Measurements from ENCODE around the gene RAB35.

RAB35 gene

DNA sequence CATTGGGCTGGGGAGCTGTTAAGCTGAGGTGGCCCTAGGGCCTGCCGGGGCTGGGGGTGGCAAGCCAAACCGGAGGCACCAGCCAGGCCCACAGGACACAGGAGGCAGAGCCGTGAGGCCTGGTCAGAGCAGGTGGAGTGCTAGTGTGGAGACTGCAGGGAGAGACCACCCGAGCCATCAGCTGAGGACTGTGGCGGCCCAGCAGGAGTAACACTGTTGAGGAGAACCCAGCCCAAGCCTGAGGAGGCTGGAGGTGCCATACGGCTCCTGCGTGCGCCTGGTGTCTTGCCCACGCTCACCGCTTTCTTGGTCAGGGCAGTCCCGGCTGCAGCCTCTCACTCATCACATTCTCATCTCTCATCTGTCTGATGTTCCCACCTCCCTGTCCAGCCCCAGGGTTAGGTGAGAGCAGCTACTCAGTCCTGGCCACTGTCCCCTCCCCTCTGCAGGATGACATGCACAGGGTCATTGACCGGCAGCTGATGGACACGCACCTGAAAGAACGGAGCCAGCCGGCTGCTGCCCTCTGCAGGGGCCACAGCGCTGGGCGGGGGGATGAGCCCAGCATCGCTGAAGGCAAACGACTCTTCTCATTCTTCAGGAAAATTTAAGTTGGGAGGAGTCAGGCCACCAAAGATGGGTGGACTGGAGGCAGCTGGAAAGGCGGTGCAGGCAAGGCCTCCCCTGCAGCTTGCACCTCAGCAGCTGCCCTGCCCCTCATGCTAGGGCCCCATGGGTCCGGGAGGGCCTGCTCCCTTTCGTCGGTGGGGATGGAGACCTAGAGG lies 23.8 kb downstream of the RAB35 start:
- TF ChIP-seq GATA1 (IDR thresholded peaks at IDR 0.05; ENCODE audit: low read depth, low read length) (no peak), POLR2A (IDR thresholded peaks at IDR 0.05; ENCODE audit: low read length) (no peak)
- DNase-seq, result no peak

DNA sequence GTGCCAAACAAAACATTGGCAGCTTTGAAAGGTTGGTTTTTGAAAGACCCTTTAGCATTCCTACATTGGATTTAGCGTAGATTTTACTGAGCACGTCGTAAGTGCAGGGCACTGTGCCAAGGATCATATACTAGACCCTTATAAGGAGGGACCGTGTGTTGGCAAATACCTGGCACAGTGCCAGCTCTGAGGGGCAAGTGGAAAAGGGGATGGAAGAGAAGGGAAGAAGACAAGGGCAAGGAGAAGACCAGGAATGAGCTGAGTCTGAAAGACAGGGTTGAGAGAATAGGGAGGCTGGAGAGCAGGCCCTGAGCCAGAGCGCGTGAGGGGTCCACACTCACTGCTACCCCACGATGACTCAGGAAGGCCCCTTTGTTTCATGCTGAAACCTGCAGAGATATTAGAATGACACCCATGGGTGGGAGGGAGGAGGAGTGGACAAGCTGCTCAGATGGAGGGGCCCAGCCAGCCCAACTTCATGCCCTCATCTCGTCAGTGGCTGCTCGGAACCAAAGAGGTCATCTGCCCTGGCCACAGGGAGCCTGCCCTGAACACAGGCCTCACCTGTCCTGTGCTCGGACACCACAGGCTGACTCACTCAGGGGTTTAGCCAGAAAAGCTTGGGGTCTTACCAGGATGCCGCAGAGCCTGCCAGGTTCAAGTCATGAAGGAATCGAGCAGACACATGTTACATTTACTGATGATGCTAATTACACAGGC lies 25.0 kb downstream of the RAB35 start:
- DNase-seq, result no peak

DNA sequence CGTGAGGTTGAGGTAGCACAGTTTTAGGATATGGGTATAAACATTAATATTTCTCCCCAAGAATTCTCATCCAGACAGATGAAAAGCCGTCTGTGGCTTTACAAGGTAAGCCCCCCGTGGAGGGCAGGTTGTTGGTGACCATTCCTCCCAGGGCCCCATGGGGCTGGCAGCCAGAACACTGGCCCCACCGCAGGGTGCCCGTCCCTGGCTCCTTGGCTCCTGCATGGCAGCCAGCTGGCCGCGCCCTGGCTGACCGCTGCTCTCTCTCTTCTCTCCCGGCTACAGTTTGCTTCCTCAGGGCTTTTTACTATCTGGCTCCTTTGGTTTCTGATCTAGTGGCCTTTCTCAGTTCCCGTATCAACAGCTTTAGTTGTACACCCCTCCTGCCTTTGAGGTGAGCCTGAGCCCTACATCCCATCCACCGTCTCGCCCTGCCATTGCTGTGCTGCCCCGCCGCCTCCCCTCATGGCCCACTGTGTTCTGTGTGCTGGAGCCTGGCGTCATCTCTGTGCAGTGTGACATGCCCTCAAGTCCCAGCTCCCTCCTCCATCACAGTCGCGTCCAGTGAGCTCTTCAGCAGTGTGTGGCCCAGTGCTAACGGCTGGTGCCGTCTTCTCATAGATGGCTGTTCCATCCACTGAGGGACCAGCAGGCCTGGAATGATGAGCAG lies 25.8 kb downstream of the RAB35 start:
- no peak for TF ChIP-seq POLR2A (IDR thresholded peaks at IDR 0.05; ENCODE audit: low read length)
- no peak for TF ChIP-seq GATA1 (IDR thresholded peaks at IDR 0.05; ENCODE audit: low read depth, low read length)
- no peak for DNase-seq

More for the DNA sequence above, 25.0 kb downstream of the RAB35 start:
- TF ChIP-seq POLR2A (IDR thresholded peaks at IDR 0.05; ENCODE audit: low read length) (no peak), GATA1 (IDR thresholded peaks at IDR 0.05; ENCODE audit: low read depth, low read length) (no peak)

DNA sequence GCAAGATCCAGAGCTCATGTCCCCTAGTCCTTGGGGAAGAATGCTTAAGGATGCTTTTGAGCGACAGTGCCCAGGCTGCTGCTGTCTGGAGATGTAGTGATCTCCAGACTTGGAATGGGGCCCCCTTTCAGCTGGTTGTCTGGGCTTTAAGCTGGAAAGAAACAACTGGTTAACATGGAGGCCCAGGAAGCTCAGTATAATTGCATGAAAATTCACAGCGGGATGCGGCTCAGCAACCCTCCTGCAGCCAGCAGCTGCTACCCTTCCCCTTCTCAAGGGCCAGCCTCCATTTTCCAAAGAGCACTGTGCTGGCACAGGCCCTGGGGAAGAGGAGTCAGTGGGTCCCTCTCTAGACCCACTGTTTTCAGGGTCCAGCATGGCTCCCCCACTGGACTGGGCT lies 26.3 kb downstream of the RAB35 start:
- no peak for DNase-seq
- TF ChIP-seq POLR2A (IDR thresholded peaks at IDR 0.05; ENCODE audit: low read length) (no peak), GATA1 (IDR thresholded peaks at IDR 0.05; ENCODE audit: low read depth, low read length) (no peak)

DNA sequence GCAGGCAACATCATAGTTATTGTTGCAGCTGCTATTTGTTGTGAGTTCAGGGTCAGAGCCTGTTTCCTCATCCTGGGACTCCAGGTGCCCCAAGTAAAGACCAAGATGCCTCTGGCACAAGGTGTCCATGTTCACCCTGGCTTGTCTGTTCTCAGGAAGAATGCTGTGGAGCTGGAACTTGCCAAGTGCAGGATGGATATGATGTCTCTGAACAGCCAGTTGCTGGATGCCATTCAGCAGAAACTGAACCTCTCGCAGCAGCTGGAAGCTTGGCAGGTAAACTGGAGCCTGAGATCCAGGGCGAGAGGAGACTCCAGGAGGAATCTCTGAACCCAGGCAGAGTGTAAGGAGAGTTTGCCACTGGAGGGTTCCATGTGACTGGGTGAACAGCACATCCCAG lies 26.8 kb downstream of the RAB35 start:
- no peak for TF ChIP-seq GATA1 (IDR thresholded peaks at IDR 0.05; ENCODE audit: low read depth, low read length)
- no peak for DNase-seq

DNA sequence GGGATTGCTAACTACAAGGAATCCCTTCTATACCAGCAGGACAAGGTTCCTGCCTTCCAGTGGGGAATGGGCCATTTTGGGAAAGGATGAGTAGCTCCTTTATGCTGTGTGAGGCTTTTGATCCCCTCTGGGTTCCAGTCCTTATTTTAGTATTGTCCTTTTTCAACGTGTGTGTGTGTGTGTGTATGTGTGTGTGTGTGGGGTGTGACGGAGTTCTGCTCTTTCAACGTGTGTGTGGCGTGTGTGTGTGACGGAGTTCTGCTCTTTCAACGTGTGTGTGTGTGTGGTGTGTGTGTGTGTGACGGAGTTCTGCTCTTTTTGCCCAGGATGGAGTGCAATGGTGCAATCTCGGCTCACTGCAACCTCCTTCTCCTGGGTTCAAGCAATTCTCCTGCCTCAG lies 27.4 kb downstream of the RAB35 start:
- no peak for DNase-seq
- TF ChIP-seq GATA1 (IDR thresholded peaks at IDR 0.05; ENCODE audit: low read depth, low read length) (no peak), POLR2A (IDR thresholded peaks at IDR 0.05; ENCODE audit: low read length) (no peak)

DNA sequence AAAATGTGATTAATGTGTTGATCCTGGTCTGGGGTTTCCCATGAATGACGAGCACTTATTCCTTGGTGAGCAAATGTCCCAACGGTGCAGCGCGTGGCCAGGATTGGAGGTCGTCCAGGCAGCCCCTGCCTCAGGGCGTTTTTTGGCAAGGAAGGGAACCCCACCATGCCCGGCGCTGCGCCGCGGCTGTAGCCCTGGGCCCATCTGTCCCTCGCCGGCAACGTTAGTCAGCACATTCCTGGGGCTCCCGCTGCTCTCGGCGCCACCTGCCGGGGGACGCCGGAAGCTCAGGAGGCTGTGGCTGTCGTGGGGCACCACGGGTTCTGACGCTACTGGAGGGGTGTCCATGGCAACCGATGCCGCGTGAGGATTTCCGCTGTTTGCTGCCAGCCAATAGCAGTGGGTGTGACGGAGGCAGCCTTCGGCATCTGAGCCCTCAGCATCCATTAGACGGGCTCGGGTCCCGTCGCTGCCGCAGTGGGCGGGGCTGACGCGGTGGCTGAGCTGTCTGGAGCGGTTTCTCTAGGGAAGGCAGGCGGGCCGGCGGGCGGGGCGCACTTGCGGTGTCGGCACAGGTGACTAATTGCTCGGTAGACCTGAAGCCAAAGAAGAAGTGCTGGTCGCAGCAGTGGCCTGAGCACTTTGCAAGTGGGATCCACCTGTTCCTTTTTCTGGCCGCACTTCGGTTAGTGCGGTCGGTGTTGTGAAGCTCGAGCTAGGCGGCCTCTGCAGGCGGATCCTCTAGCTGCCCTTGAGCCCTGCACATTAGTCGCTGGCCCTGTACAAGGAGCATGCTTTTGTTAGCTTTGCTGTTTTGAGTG lies 29.5 kb downstream of the RAB35 start:
- DNase-seq, result peak; percentile 96 to 98
- TF ChIP-seq GATA1 (IDR thresholded peaks at IDR 0.05; ENCODE audit: low read depth, low read length) (no peak), POLR2A (IDR thresholded peaks at IDR 0.05; ENCODE audit: low read length) (no peak)

DNA sequence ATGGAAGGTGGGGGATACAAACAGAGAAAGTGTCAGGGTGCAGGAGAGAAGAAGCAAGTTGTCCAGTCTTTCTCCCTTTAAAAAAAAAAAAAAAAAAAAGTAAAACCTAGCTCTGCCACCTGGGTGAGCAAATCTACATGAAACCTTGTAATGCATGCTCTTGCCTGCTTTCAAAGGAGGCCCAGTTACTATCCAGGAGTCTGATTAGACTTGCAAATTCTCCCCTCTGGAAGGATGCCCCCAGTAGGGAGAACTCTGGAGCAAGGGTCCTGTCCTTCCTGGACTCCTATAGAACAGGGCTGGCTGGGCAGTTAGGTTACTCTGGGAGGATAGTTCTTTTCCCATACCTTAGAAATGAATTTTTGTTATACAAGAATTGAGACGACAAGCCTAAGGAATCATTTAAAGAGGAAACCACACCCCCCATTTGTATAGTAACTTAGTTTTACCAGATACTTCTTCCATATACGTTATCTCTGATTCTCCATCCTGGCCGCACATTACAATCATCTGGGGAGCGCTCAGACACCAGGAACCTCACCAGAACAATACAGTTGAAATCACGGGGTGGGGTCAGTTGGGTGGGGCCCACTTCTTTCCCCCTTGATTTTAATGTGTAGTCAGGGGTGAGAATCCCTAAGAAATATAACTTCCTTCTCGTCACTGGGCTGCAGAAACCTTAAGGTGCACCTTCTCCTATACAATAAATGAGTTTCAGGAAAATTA lies 30.5 kb downstream of the RAB35 start:
- TF ChIP-seq GATA1 (IDR thresholded peaks at IDR 0.05; ENCODE audit: low read depth, low read length), result no peak
- TF ChIP-seq POLR2A (IDR thresholded peaks at IDR 0.05; ENCODE audit: low read length), result no peak
- DNase-seq, result no peak

DNA sequence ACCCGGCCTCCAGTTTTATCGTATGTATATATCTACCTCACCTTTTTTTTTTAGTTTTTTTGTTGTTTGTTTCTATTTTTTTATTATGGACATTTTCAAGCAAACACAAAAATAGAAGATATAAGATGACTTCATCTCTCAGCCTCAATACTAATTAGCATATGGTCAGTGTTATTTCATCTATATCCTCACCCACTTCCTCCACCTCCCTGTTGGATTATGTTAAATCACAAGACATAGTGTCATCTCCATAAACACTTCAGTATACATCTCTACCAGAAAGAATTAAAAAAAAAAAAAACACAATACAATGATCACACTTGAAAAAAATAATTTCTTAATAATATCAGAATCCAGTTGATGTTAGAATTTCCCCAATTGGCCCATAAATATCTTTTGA lies 34.9 kb downstream of the RAB35 start:
- DNase-seq, result no peak
- TF ChIP-seq GATA1 (IDR thresholded peaks at IDR 0.05; ENCODE audit: low read depth, low read length), result no peak

DNA sequence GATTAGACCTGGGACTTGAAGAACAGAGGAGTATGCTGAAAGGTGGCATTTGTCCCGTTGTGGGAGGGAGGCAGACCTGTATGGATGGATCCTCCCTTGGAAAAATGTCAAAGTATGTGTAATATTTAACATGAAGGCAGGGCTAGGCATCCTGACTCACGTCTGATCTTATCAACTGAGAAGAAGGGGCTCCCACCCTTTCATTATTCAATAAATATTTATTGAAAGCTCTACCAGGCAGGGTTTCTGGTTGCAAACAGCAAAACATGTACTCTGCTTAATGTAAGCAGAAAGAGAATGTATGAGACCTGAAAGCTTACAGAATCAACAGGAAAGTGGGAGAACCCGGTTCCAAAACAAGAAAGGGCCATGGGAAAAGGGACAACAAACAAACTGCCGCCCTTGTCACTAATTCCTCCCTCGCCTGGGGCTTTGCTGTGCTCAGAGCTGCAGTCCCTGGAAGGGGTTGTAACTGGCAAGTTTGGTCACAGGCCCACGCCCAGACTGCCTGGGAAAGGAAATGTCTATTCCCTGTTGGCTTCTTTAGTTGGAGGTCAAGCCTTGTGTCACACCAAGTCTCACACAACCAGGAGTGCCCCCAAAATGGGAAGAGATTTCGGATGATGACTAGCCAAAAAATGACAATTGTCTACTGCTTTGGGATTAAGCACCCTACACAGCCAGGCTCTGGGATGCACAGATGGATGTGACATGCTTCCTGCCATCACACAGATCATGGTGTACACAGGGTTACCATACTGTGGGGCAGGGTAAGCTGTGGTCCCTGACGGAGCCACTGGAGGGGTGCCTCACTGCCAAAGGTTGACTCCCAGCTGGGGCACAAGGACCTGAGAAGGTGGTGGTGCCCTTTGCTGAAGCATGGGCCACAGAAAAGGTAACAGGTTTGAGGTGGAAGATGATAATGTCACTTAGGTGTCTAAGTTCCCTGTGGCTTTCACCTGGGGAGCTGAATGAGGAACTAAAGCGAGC lies 36.8 kb downstream of the RAB35 start:
- no peak for TF ChIP-seq GATA1 (IDR thresholded peaks at IDR 0.05; ENCODE audit: low read depth, low read length)
- TF ChIP-seq POLR2A (IDR thresholded peaks at IDR 0.05; ENCODE audit: low read length), result no peak
- peak in 1 of 2 experiments; percentile 10 for DNase-seq

DNA sequence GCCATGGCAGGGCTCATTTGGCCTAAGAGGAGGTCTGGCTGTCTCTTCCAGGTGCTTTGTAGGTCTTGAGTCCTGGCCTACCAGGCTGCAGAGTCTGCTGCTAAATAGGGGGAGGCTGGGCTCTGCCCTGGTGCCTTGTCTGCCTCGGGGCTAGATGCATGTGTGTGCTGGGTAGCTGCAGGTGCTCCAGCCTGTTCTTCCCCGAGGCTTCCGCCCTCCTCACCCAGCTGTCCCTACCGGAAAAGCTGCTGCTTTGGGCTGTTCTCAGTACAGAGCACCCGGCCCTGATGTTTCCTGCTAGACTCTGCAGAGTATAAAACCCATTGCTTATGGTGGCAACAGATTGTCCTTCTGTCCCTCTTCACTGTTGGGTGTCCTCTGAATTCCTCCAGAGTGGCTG lies 37.7 kb downstream of the RAB35 start:
- DNase-seq, result no peak
- TF ChIP-seq POLR2A (IDR thresholded peaks at IDR 0.05; ENCODE audit: low read length) (no peak), GATA1 (IDR thresholded peaks at IDR 0.05; ENCODE audit: low read depth, low read length) (no peak)

DNA sequence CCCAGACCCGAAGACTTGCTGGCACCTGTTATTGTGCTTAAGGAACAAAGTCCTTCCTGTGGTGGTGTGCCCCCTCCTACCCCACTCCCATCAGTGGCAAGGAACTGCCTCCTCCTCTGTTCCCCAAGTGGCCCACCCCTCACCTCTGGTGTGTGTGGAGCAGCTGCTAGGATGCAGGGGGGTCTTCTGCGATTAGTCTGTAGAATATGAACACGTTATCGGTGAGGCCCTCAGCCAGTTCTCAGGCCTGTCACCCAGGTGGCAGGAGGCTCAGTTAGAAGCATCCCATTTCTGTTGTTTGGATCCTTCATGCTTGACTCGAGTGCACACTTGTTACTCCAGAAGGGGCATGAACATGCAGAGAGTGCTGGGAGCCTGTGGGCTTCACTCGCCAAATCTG lies 39.3 kb downstream of the RAB35 start:
- TF ChIP-seq GATA1 (IDR thresholded peaks at IDR 0.05; ENCODE audit: low read depth, low read length) (no peak), POLR2A (IDR thresholded peaks at IDR 0.05; ENCODE audit: low read length) (no peak)
- no peak for DNase-seq

Data from erythroblast (primary cell).